GM19438 (cell line): ENCODE data around the gene OR56B1.
"Not testable (repeated sequence)": the region's sequence is repeated elsewhere in the genome, so short reads cannot be mapped to it uniquely, and the experiment has no call there.

Experiments
- ATAC-seq: cut with Tn5 transposase; IDR thresholded peaks from one replicate; pipeline ENCODE4 v1.9.1; 2021; ENCODE audit warnings: low read depth; ENCODE audit not compliant: unreplicated experiment

OR56B1 gene, protein sequence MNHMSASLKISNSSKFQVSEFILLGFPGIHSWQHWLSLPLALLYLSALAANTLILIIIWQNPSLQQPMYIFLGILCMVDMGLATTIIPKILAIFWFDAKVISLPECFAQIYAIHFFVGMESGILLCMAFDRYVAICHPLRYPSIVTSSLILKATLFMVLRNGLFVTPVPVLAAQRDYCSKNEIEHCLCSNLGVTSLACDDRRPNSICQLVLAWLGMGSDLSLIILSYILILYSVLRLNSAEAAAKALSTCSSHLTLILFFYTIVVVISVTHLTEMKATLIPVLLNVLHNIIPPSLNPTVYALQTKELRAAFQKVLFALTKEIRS

DNA sequence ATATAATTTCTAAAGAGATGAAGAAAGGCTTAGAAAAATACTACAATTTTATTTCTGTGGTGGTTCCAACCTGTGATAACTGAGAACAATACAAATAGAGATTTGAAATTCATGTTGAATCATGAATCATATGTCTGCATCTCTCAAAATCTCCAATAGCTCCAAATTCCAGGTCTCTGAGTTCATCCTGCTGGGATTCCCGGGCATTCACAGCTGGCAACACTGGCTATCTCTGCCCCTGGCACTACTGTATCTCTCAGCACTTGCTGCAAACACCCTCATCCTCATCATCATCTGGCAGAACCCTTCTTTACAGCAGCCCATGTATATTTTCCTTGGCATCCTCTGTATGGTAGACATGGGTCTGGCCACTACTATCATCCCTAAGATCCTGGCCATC lies at the start of gene OR56B1:
Gene OR56B1, plus strand, starts transcription at position 53 of the 400 bp plus-strand sequence. Its CDS starts 69 bp downstream, at position 122.
- no peak for ATAC-seq

GRCh38 chr11:5688482-5688881 lies 47.8 kb upstream of the OR56B1 start:
- no peak for ATAC-seq

- peak; percentile 63 for ATAC-seq
Measured at GRCh38 chr11:5689551-5689983, 46.7 kb upstream of the OR56B1 start, which contains the start of gene TRIM22. Gene TRIM22, plus strand, starts transcription at chr11:5689790. Its CDS starts 6,443 bp downstream, at chr11:5696233.

GRCh38 chr11:5690216-5690615 lies 46.0 kb upstream of the OR56B1 start:
- no peak for ATAC-seq

- no peak for ATAC-seq
Measured at GRCh38 chr11:5690736-5691135, 45.5 kb upstream of the OR56B1 start.

DNA sequence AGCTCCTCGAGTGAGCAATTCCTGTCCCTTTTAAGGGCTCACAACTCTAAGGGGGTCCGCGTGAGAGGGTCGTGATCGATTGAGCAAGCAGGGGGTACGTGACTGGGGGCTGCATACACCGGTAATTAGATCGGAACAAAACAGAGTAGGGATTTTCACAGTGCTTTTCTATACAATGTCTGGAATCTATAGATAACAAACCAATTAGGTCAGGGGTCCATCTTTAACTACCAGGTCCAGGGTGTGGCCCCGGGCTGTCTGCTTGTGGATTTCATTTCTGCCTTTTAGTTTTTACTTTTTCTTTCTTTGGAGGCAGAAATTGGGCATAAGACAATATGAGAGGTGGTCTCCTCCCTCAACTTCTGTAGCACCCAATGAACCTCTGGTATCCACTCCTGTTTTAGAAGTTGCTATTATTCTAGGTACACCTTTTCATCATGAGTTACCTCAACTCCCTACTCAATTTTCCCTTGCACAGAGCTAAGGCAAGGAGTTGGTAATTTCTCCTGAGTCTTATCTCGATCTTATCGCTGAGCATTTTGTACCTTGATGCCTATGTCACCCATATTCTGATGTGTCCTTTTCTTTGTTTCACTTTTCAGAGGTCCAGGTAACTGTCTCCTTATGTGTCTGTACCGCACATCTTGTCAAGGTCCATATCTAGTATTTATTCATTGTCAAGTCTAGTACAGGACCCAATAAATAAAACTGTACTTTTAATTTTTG lies 44.8 kb upstream of the OR56B1 start:
- ATAC-seq = not testable (repeated sequence)

GRCh38 chr11:5691964-5692361 lies 44.3 kb upstream of the OR56B1 start:
- ATAC-seq = no peak

- no peak for ATAC-seq
Measured at GRCh38 chr11:5694642-5695041, 41.6 kb upstream of the OR56B1 start.

DNA sequence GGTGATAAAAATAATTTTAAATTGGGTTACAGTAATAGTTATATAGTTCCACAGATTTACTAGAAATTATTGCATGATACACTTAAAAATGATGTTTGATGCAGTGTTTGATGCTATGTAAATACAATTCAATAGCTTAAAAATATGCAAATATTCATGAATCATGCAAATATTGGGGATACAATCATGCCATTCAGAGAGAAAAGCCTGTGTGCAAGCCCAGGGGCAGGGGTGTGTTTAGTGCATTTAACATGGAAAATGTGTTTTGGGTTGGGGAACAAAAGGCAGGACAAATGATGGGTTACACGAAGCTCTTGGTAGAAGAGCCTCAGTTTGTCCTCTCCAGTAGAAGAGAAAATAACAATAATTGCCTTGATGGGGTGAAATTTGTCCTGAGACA lies 40.7 kb upstream of the OR56B1 start:
- no peak for ATAC-seq

DNA sequence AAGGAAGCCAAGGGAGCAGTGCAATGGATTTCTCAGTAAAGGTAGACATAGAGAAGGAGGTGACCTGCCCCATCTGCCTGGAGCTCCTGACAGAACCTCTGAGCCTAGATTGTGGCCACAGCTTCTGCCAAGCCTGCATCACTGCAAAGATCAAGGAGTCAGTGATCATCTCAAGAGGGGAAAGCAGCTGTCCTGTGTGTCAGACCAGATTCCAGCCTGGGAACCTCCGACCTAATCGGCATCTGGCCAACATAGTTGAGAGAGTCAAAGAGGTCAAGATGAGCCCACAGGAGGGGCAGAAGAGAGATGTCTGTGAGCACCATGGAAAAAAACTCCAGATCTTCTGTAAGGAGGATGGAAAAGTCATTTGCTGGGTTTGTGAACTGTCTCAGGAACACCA lies 40.0 kb upstream of the OR56B1 start:
- no peak for ATAC-seq

DNA sequence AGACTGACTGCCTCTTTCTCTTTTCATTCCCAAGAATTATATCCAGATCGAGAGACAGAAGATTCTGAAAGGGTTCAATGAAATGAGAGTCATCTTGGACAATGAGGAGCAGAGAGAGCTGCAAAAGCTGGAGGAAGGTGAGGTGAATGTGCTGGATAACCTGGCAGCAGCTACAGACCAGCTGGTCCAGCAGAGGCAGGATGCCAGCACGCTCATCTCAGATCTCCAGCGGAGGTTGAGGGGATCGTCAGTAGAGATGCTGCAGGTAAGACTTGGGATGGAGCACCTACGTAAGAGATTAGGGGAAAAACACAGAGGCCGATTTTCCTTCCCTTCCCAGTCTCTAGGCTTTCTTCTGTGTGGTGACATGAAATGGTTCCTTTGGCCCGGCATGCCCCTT lies 38.0 kb upstream of the OR56B1 start:
- no peak for ATAC-seq

GRCh38 chr11:5700421-5701054 lies 35.7 kb upstream of the OR56B1 start:
- ATAC-seq = no peak

GRCh38 chr11:5701055-5701577 lies 35.1 kb upstream of the OR56B1 start:
- no peak for ATAC-seq

DNA sequence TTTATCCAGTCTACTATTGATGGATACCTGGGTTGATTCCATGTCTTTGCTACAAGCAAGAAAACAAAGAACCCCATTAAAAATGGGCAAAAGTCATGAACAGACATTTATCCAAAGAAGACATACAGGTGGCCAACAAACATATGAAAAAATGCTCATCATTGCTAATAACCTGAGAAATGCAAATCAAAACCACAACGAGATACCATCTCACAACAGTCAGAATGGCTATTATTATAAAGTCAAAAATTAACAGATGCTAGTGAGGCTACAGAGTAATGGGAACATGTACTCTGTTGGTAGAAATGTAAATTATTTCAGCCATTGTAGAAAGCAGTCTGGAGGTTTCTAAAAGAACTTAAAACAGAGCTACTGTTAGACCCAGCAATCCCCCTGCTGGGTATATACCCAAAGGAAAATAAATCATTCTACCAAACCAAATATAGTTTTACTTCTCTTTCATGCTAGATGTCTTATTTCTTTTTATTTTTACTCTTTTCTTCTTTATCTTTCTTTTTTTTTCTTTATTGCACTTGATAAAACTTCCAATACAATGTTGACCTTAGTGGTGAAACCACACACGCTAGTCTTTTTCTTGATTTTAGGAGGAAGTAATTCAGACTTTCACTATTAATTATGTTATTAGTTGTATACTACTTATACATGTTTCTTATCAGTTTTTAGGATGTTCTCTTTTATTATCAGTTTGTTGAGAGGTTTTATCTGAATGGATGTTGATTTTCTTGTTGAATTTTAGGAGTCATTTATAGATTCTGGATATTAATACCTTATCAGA lies 32.3 kb upstream of the OR56B1 start:
- ATAC-seq = peak; percentile 61

- ATAC-seq = no peak
Measured at GRCh38 chr11:5705688-5706087, 30.6 kb upstream of the OR56B1 start.

- ATAC-seq = no peak
Measured at GRCh38 chr11:5712507-5712906, 23.7 kb upstream of the OR56B1 start.

- ATAC-seq = no peak
Measured at GRCh38 chr11:5713695-5714094, 22.6 kb upstream of the OR56B1 start.

DNA sequence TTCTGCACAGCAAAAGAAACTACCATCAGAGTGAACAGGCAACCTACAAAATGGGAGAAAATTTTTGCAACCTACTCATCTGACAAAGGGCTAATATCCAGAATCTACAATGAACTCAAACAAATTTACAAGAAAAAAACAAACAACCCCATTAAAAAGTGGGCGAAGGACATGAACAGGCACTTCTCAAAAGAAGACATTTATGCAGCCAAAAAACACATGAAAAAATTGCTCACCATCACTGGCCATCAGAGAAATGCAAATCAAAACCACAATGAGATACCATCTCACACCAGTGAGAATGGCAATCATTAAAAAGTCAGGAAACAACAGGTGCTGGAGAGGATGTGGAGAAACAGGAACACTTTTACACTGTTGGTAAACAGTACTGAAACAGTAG lies 19.7 kb upstream of the OR56B1 start:
- not testable (repeated sequence) for ATAC-seq

DNA sequence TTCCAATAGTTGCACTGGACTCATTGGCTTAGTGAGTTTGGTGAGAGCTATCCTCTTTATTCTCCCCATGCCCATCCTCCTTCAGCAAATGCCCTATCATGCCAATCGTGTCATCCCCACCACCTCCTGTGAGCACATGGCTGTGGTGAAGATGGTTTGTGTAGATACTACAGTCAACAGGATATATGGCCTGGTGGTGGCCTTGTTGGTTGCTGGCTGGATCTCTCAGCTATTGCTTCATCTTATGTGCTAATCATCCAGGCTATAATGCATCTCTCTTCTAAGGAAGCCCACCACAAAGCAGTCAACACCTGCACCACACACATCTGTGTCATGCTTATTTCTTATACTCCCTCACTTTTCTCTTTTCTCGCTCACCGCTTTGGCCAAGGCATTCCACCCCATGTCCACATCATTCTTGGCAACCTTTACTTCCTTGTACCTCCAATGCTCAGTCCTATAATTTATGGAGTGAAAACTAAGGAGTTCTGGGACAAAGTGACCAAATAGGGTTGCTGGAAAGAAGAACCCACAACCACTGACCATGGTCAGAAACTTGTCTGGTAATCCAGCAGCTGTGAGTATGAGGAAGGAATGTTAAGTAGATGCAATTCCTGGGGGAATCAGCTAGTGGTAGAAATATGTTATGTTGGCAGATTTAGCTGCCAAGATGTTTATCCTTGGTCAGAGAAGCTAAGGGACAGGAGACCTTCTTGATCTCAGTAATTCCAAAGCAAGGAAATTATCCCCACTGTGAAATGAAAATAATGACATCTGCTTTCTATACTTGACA lies 16.3 kb upstream of the OR56B1 start:
- no peak for ATAC-seq

GRCh38 chr11:5722622-5723021 lies 13.6 kb upstream of the OR56B1 start:
- ATAC-seq = no peak
